CD4-positive, alpha-beta memory T cell (primary cell): Measurements from ENCODE around the gene MYLK3. TPM values are rescaled to one million over a fixed set of nuclear protein-coding genes. Genes with fewer than 3 reads are reported as not detected.

ENCODE experiments used
- CTCF ChIA-PET: fragments of 350-600 bp; sonication (Branson Sonifier 250); formaldehyde crosslinking; loops from one replicate; lab custom pipeline; 2021; ENCODE audit warnings: inconsistent platforms; ENCODE audit not compliant: partially characterized antibody; lab: Charles Lee
- POLR2A ChIA-PET: fragments of 350-600 bp; sonication (Branson Sonifier 250); formaldehyde crosslinking; loops from one replicate; lab custom pipeline; 2021; ENCODE audit not compliant: partially characterized antibody; lab: Charles Lee
- DNase-seq, 5 donors: peaks; one replicate each; pipeline versions ENCODE4 v3.0.0 to v3.0.0-alpha.2; 2020 to 2022; ENCODE audit warnings: mixed read lengths in 1 of 5
- H3K27ac ChIP-seq: one replicate; pipeline ENCODE4 v1.7.0; 2013; ENCODE audit warnings: low read depth, low read length
- H3K27me3 ChIP-seq: 2 replicates; pipeline ENCODE4 v1.7.0; 2013; ENCODE audit warnings: mild to moderate bottlenecking, low read length, moderate library complexity; ENCODE audit not compliant: insufficient read depth
- H3K36me3 ChIP-seq: 2 replicates; pipeline ENCODE4 v1.7.0; 2013; ENCODE audit warnings: mild to moderate bottlenecking, low read length, moderate library complexity; ENCODE audit not compliant: insufficient read depth
- H3K4me1 ChIP-seq: 2 replicates; pipeline ENCODE4 v1.7.0; 2013; ENCODE audit warnings: mild to moderate bottlenecking, low read length, moderate library complexity; ENCODE audit not compliant: insufficient read depth
- H3K4me3 ChIP-seq, 2 donors: one replicate each; pipeline ENCODE4 v1.7.0; 2013; ENCODE audit warnings: low read length in 2 of 2, mild to moderate bottlenecking in 1 of 2
- H3K9me3 ChIP-seq, 2 donors: one replicate each; pipeline ENCODE4 v1.7.0; 2013; ENCODE audit warnings: low read length in 2 of 2, control low read depth in 1 of 2; ENCODE audit not compliant: control insufficient read depth in 1 of 2
- H3K27ac Mint-ChIP-seq, 7 donors: one replicate each; pipeline ENCODE4 v1.8.0; 2020 to 2021; ENCODE audit warnings: mixed read lengths in 7 of 7, mild to moderate bottlenecking in 6 of 7, inconsistent platforms in 3 of 7, moderate library complexity in 3 of 7
- H3K27me3 Mint-ChIP-seq, 2 donors: one replicate each; pipeline ENCODE4 v1.8.0; 2020 to 2021; ENCODE audit warnings: mixed read lengths in 2 of 2
- H3K36me3 Mint-ChIP-seq, 2 donors: one replicate each; pipeline ENCODE4 v1.8.0; 2020 to 2021; ENCODE audit warnings: mixed read lengths in 2 of 2, inconsistent platforms in 1 of 2, mild to moderate bottlenecking in 1 of 2
- H3K4me1 Mint-ChIP-seq, 4 donors: one replicate each; pipeline ENCODE4 v1.8.0; 2020 to 2021; ENCODE audit warnings: mixed read lengths in 4 of 4, mild to moderate bottlenecking in 1 of 4
- H3K4me3 Mint-ChIP-seq, 8 donors: one replicate each; pipeline ENCODE4 v1.8.0; 2020 to 2021; ENCODE audit warnings: mixed read lengths in 8 of 8, mild to moderate bottlenecking in 7 of 8, moderate library complexity in 6 of 8, inconsistent platforms in 3 of 8
- H3K9me3 Mint-ChIP-seq, 8 donors: one replicate each; pipeline ENCODE4 v1.8.0; 2020 to 2021; ENCODE audit warnings: mixed read lengths in 8 of 8, mild to moderate bottlenecking in 5 of 8, inconsistent platforms in 3 of 8, moderate library complexity in 1 of 8
- intact Hi-C: fragments of 100-400 bp; cut with micrococcal nuclease; formaldehyde crosslinking; loops from one replicate; pipeline ENCODE4 v1.15.1; 2023
- polyA plus RNA-seq, 2 donors: library from polyadenylated mRNA; unstranded; fragments of 300-500 nt; fragmentation: Illumina TruSeq; gene quantifications; one replicate each; pipeline ENCODE4 v1.2.3, GENCODE V29; 2021
- total RNA-seq, 2 experiments: library from RNA; stranded (reverse); gene quantifications; one replicate each; pipeline ENCODE4 v1.2.3, GENCODE V29; 2021

Gene MYLK3
- total and polyA plus RNA-seq, 4 experiments from 2014 or later: 0.32 TPM; not detected in 3

DNA sequence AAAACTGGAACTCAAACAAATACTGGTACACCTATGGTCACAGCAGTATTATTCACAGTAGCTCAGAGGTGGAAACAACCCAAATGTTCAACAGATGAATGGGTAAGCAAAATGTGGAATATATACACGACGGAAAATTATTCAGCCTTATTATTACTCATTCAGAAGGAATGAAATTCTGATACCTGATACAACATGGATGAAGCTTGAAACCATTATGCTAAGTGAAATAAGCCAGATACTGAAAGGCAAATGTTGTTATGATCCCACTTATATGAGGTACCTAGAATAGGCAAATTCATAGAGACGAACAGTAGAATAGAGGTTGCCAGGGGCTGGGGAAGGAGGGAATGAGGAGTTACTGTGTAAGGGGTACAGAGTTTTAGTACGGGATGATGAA is 27.1 kb upstream of the MYLK3 start:
- H3K36me3 ChIP-seq: no peaks in the 10 kb centered on the region
- Mint-ChIP-seq H3K9me3 (no peaks in the 10 kb centered on the region), H3K27ac (no peak overlapping the region), H3K4me3 (no peak overlapping the region), H3K27me3 (peaks cover 0 to 5% of the 10 kb centered on the region in 2 donors), H3K36me3 (no peaks in the 10 kb centered on the region), H3K4me1 (no peaks in the 10 kb centered on the region)
- H3K27ac ChIP-seq: no peak overlapping the region
- POLR2A ChIA-PET: no interaction called here
- H3K9me3 ChIP-seq: no peaks in the 10 kb centered on the region
- intact Hi-C loops: no loop called here
- H3K27me3 ChIP-seq: no peaks in the 10 kb centered on the region
- H3K4me1 ChIP-seq: no peaks in the 10 kb centered on the region
- no peak for DNase-seq
- CTCF ChIA-PET: no interaction called here
- H3K4me3 ChIP-seq: no peak overlapping the region

DNA sequence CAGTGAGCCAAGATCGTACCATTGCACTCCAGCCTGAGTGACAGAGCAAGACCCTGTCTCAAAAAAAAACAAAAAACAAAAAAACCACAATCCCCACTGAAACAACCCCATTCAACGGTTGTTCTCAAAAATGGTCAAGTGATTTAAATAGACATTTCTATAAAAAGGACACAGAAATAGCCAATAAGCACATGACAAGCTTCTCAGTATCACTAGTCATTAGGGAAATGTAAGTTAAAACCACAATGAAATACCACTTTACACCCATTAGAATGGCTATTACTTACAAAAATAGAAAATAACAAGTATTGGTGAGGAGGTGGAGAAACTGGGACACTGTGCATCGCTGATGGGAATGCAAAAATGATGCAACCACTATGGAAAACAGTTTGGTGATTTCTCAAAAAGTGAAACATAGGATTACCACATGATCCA is 26.6 kb upstream of the MYLK3 start:
- DNase-seq: no peak
- Mint-ChIP-seq H3K36me3 (no peaks in the 10 kb centered on the region), H3K4me3 (no peak overlapping the region), H3K27me3 (peaks cover 0 to 5% of the 10 kb centered on the region in 2 donors), H3K4me1 (no peaks in the 10 kb centered on the region), H3K9me3 (no peaks in the 10 kb centered on the region), H3K27ac (no peak overlapping the region)
- H3K27ac ChIP-seq: no peak overlapping the region
- H3K36me3 ChIP-seq: no peaks in the 10 kb centered on the region
- no peak overlapping the region for H3K4me3 ChIP-seq
- H3K9me3 ChIP-seq: no peaks in the 10 kb centered on the region
- H3K4me1 ChIP-seq: no peaks in the 10 kb centered on the region
- no peaks in the 10 kb centered on the region for H3K27me3 ChIP-seq
- POLR2A ChIA-PET: no interaction called here
- intact Hi-C loops: no loop called here
- CTCF ChIA-PET: no interaction called here

DNA sequence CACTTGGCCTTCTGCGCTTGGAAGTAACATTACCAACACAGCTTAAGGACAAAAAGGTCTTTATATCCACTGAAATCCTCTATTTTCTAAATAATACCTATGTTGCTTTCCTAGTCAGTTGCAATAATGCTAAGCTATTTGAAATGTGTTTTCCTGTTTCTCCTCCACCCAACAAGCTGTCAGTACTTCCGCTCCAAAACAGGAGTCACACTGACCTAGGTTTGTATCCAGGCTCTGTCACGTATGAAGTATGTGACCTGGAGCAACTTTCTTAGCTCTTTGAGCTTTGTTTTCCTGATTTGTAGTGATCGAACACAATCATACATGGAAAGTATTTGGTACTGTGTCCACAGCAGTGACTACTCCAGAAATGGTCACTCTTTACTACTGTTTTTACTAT is 24.3 kb upstream of the MYLK3 start:
- Histone ChIP-seq H3K4me1 (no peaks in the 10 kb centered on the region), H3K27me3 (no peaks in the 10 kb centered on the region), H3K4me3 (no peak overlapping the region), H3K9me3 (no peaks in the 10 kb centered on the region), H3K27ac (no peak overlapping the region), H3K36me3 (no peaks in the 10 kb centered on the region)
- no peaks in the 10 kb centered on the region for H3K9me3 Mint-ChIP-seq
- H3K27me3 Mint-ChIP-seq: peaks cover 0 to 5% of the 10 kb centered on the region in 2 donors
- POLR2A ChIA-PET: no interaction called here
- no peak for DNase-seq
- intact Hi-C loops: no loop called here
- H3K27ac Mint-ChIP-seq: no peak overlapping the region
- CTCF ChIA-PET: no interaction called here
- H3K4me3 Mint-ChIP-seq: no peak overlapping the region
- peaks cover 0 to 2% (median 0%) of the 10 kb centered on the region in 4 donors for H3K4me1 Mint-ChIP-seq
- no peaks in the 10 kb centered on the region for H3K36me3 Mint-ChIP-seq

DNA sequence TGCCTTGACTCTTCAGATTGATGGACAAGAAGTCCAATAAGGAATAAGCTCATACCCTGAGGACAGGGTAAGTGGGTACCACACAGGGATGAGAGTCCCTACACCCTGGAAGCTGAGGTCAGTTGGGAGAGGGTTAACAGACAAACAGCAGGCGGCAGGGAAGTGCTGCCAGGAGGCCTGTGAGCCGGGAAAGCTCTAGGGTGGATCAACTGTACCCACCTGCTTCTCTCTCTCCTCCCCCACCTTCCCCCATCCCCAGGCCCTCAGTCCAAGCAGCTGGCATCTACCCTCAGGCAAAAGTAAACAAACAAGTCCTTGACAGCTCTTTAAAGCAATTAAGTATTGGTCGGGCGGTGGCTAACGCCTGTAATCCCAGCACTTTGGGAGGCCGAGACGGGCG is 20.7 kb upstream of the MYLK3 start:
- ChIA-PET CTCF (interaction anchor here (0.5 to 1.4 kb wide), 2 partner anchors 8 to 1403 kb away, joined by 3 read pairs; no protein-coding TSS in a partner anchor), POLR2A (no interaction called here)
- no peaks in the 10 kb centered on the region for H3K36me3 Mint-ChIP-seq

GRCh38 chr16:46765050-46765449 is 16.9 kb upstream of the MYLK3 start:
- Histone ChIP-seq H3K27ac (no peak overlapping the region), H3K27me3 (no peaks in the 10 kb centered on the region), H3K4me1 (no peaks in the 10 kb centered on the region), H3K36me3 (no peaks in the 10 kb centered on the region), H3K4me3 (no peak overlapping the region), H3K9me3 (no peaks in the 10 kb centered on the region)
- ChIA-PET CTCF (no interaction called here), POLR2A (no interaction called here)
- intact Hi-C loops: no loop called here
- no peaks in the 10 kb centered on the region for H3K9me3 Mint-ChIP-seq
- H3K4me3 Mint-ChIP-seq: no peak overlapping the region
- H3K4me1 Mint-ChIP-seq: peaks cover 0 to 2% (median 0%) of the 10 kb centered on the region in 4 donors
- H3K27me3 Mint-ChIP-seq: peaks cover 3% of the 10 kb centered on the region in 2 donors
- no peak for DNase-seq
- no peak overlapping the region for H3K27ac Mint-ChIP-seq
- H3K36me3 Mint-ChIP-seq: no peaks in the 10 kb centered on the region

More for the DNA sequence above, 20.7 kb upstream of the MYLK3 start:
- intact Hi-C loops: no loop called here
- Histone ChIP-seq H3K4me3 (no peak overlapping the region), H3K36me3 (no peaks in the 10 kb centered on the region), H3K27ac (no peak overlapping the region), H3K4me1 (no peaks in the 10 kb centered on the region), H3K27me3 (no peaks in the 10 kb centered on the region), H3K9me3 (no peaks in the 10 kb centered on the region)
- Mint-ChIP-seq H3K4me3 (no peak overlapping the region), H3K27ac (no peak overlapping the region), H3K4me1 (peaks cover 0 to 2% (median 0%) of the 10 kb centered on the region in 4 donors), H3K27me3 (peaks cover 0 to 1% of the 10 kb centered on the region in 2 donors), H3K9me3 (no peaks in the 10 kb centered on the region)
- no peak for DNase-seq

- H3K36me3 Mint-ChIP-seq: no peaks in the 10 kb centered on the region
- no peak for DNase-seq
- intact Hi-C loops: no loop called here
- H3K27me3 Mint-ChIP-seq: peaks cover 5 to 9% of the 10 kb centered on the region in 2 donors
- no peaks in the 10 kb centered on the region for H3K36me3 ChIP-seq
- POLR2A ChIA-PET: no interaction called here
- no peaks in the 10 kb centered on the region for H3K4me1 Mint-ChIP-seq
- no peaks in the 10 kb centered on the region for H3K9me3 Mint-ChIP-seq
- H3K4me3 ChIP-seq: no peak overlapping the region
- H3K4me3 Mint-ChIP-seq: no peak overlapping the region
- H3K27me3 ChIP-seq: no peaks in the 10 kb centered on the region
- CTCF ChIA-PET: no interaction called here
- H3K27ac Mint-ChIP-seq: no peak overlapping the region
- H3K9me3 ChIP-seq: no peaks in the 10 kb centered on the region
- H3K4me1 ChIP-seq: no peaks in the 10 kb centered on the region
- no peak overlapping the region for H3K27ac ChIP-seq
These were observed 15.0 kb upstream of the MYLK3 start for GRCh38 chr16:46763147-46763546.

- intact Hi-C loops: no loop called here
- Mint-ChIP-seq H3K4me3 (no peak overlapping the region), H3K4me1 (no peaks in the 10 kb centered on the region), H3K27me3 (peaks cover 5 to 9% of the 10 kb centered on the region in 2 donors), H3K9me3 (no peaks in the 10 kb centered on the region), H3K27ac (no peak overlapping the region), H3K36me3 (no peaks in the 10 kb centered on the region)
- H3K4me3 ChIP-seq: no peak overlapping the region
- no peaks in the 10 kb centered on the region for H3K4me1 ChIP-seq
- DNase-seq: no peak
- ChIA-PET POLR2A (no interaction called here), CTCF (no interaction called here)
- no peaks in the 10 kb centered on the region for H3K27me3 ChIP-seq
- no peak overlapping the region for H3K27ac ChIP-seq
- no peaks in the 10 kb centered on the region for H3K36me3 ChIP-seq
- H3K9me3 ChIP-seq: no peaks in the 10 kb centered on the region
These were observed 14.4 kb upstream of the MYLK3 start for GRCh38 chr16:46762583-46762982.

DNA sequence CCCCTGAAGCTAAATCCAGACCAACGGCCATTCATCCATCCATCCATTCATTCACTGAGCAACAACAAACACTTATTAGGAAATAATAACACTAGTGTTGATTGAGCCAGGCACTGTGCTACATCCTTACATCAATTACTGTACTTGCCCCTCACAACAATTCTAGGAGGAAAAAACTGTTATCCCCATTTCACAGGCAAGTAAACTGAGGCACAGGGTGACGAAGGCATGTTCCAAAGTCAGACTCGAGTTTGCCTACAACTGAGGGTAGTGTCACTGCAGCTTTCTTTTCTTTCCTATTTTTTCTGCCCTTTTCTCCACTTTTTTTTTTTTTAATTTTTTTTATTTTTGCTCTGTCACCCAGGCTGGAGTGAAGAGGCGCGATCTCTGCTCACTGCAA is 11.2 kb upstream of the MYLK3 start:
- DNase-seq: no peak
- intact Hi-C loops: no loop called here
- Histone ChIP-seq H3K4me1 (no peaks in the 10 kb centered on the region), H3K4me3 (no peak overlapping the region), H3K27ac (no peak overlapping the region), H3K36me3 (no peaks in the 10 kb centered on the region), H3K9me3 (no peaks in the 10 kb centered on the region), H3K27me3 (no peaks in the 10 kb centered on the region)
- CTCF ChIA-PET: interaction anchor here (0.6 kb wide), 1 partner anchor 99 kb away, joined by 3 read pairs; no protein-coding TSS in a partner anchor
- POLR2A ChIA-PET: no interaction called here
- H3K9me3 Mint-ChIP-seq: no peaks in the 10 kb centered on the region
- H3K27me3 Mint-ChIP-seq: peaks cover 5 to 9% of the 10 kb centered on the region in 2 donors
- H3K4me1 Mint-ChIP-seq: no peaks in the 10 kb centered on the region
- no peaks in the 10 kb centered on the region for H3K36me3 Mint-ChIP-seq
- H3K4me3 Mint-ChIP-seq: no peak overlapping the region
- peak overlapping the region in 1 of 7 donors; percentile 14 for H3K27ac Mint-ChIP-seq
